IMR-90 (cell line): Measurements from ENCODE around the gene ADH5.

Experiments used
- CHD1 ChIP-seq: IDR thresholded peaks from 2 replicates; pipeline ENCODE4 v1.6.1; 2012; ENCODE audit warnings: low read depth, low read length, improper control_type of control experiment
- CTCF ChIP-seq: conservative IDR thresholded peaks from 2 replicates; pipeline ENCODE4 v1.5.1; 2012; ENCODE audit warnings: mild to moderate bottlenecking, low read depth, low read length, improper control_type of control experiment
- FOS ChIP-seq: fragments of 150-350 bp; IDR thresholded peaks from 2 replicates; pipeline ENCODE4 v1.6.1; 2016; ENCODE audit warnings: low read depth, low read length
- POLR2A ChIP-seq: IDR thresholded peaks from 2 replicates; pipeline ENCODE4 v1.6.1; 2012; ENCODE audit warnings: mild to moderate bottlenecking, low read depth, low read length
- RAD21 ChIP-seq: IDR thresholded peaks from 2 replicates; pipeline ENCODE4 v1.6.1; 2012; ENCODE audit warnings: low read length, improper control_type of control experiment
- RFX5 ChIP-seq: IDR thresholded peaks from 2 replicates; pipeline ENCODE4 v1.8.0; 2012; ENCODE audit warnings: low read depth, mild to moderate bottlenecking, low read length, moderate library complexity
- SMC3 ChIP-seq: fragments of 150-350 bp; IDR thresholded peaks from 2 replicates; pipeline ENCODE4 v1.6.1; 2016; ENCODE audit warnings: low read depth, mild to moderate bottlenecking, antibody characterized with exemption, low read length, moderate library complexity
- USF2 ChIP-seq: fragments of 150-350 bp; IDR thresholded peaks from 2 replicates; pipeline ENCODE4 v1.6.1; 2017; ENCODE audit warnings: mild to moderate bottlenecking, antibody characterized with exemption, low read length, low read depth

DNA sequence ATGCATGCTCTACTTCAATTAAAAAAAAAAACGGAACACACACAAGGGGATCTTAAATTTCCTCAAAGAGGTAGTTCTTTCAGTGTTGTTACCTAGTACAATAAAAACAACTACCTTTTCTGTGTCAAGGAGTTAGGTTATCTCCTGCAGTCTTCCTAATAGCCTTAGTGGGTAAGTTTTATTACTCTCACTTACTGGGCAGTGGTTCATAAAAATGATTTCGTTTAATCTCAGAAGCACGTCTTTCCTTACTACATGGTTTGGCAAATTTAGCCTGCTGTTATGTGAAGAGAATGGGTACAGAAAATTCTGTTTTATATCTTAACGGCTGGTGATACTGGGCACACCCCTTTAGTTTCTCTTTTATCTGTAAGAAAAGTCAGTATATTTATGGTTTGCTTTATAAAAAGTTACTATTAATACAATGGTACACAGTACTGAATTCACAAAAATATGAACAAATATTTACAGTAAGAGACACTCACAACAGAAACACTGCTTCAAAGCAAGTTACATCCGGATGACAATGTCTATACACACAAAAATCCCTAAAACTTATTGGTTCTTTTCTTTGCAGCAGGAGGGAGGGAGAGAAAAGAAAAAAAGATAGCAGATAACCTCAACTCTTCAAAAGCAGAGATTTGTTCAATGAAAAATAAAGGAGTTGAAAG, 8.8 kb downstream of the ADH5 start:
- TF ChIP-seq FOS (no peak), CHD1 (no peak), USF2 (no peak), POLR2A (no peak), RAD21 (no peak), SMC3 (no peak), RFX5 (no peak), CTCF (no peak)
